ENCODE measurements around the gene LGALS9B.
"Not testable (repeated sequence)": the region's sequence is repeated elsewhere in the genome, so short reads cannot be mapped to it uniquely, and the experiment has no call there.

- TF ChIP-seq CTCF, POLR2A, POLR2AphosphoS5 (IDR thresholded peaks at IDR 0.05): not testable (repeated sequence)
These were observed 34.0 kb downstream of the LGALS9B start for GRCh38 chr17:20433382-20433781.

All from prostate gland (tissue), 2 donors.